MG63 (cell line): ENCODE data around the gene CTDP1. TPM values are rescaled to one million over a fixed set of nuclear protein-coding genes. Genes with fewer than 3 reads are reported as not detected.
"Not testable (repeated sequence)": the region's sequence is repeated elsewhere in the genome, so short reads cannot be mapped to it uniquely, and the experiment has no call there.

Experiments used
- DNase-seq: peaks from one replicate; pipeline ENCODE4 v3.0.0-alpha.2; 2020
- H3K27me3 ChIP-seq: fragments of 250-450 bp; sonication (Bioruptor Pico); 2 replicates; pipeline ENCODE4 v1.5.1; 2020; ENCODE audit warnings: mild to moderate bottlenecking, moderate library complexity
- H3K36me3 ChIP-seq: fragments of 250-450 bp; sonication (Bioruptor Pico); 2 replicates; pipeline ENCODE4 v1.5.1; 2020; ENCODE audit warnings: mild to moderate bottlenecking, moderate library complexity
- H3K4me3 ChIP-seq: fragments of 250-450 bp; sonication (Bioruptor Pico); 2 replicates; pipeline ENCODE4 v1.5.1; 2020; ENCODE audit warnings: mild to moderate bottlenecking, moderate library complexity
- H3K9me3 ChIP-seq: fragments of 250-450 bp; sonication (Bioruptor Pico); 2 replicates; pipeline ENCODE4 v1.5.1; 2020; ENCODE audit warnings: mild to moderate bottlenecking, moderate library complexity
- total RNA-seq: library from RNA; depleted of rRNA; stranded (reverse); fragments of >200 nt; shearing (Covaris generic); gene quantifications from 2 replicates; pipeline ENCODE4 v1.2.3, GENCODE V29; 2014; ENCODE audit warnings: low replicate concordance

Gene CTDP1
- total RNA-seq, 1 experiment from 2014 or later, result 28.9 TPM

- H3K27me3 ChIP-seq, result no peaks in the 10 kb centered on the region
- DNase-seq, result no peak
- no peak overlapping the region for H3K4me3 ChIP-seq
- no peaks in the 10 kb centered on the region for H3K36me3 ChIP-seq
- H3K9me3 ChIP-seq, result no peaks in the 10 kb centered on the region
Observed at GRCh38 chr18:79738041-79738461, 58.4 kb downstream of the CTDP1 start.

GRCh38 chr18:79738581-79739439 lies 59.2 kb downstream of the CTDP1 start:
- H3K4me3 ChIP-seq, result no peak overlapping the region
- H3K27me3 ChIP-seq, result no peaks in the 10 kb centered on the region
- H3K9me3 ChIP-seq, result no peaks in the 10 kb centered on the region
- DNase-seq, result no peak
- H3K36me3 ChIP-seq, result no peaks in the 10 kb centered on the region

- H3K9me3 ChIP-seq, result no peaks in the 10 kb centered on the region
- no peak overlapping the region for H3K4me3 ChIP-seq
- H3K27me3 ChIP-seq, result no peaks in the 10 kb centered on the region
- no peaks in the 10 kb centered on the region for H3K36me3 ChIP-seq
- no peak for DNase-seq
Observed at GRCh38 chr18:79739440-79739778, 59.8 kb downstream of the CTDP1 start.

- not testable (repeated sequence) for H3K36me3 ChIP-seq, H3K4me3 ChIP-seq, H3K27me3 ChIP-seq, DNase-seq, H3K9me3 ChIP-seq
Observed at GRCh38 chr18:79740047-79740446, 60.4 kb downstream of the CTDP1 start.

- Histone ChIP-seq H3K9me3 (no peaks in the 10 kb centered on the region), H3K4me3 (no peak overlapping the region), H3K27me3 (no peaks in the 10 kb centered on the region), H3K36me3 (no peaks in the 10 kb centered on the region)
- DNase-seq, result no peak
Observed at GRCh38 chr18:79740521-79741361, 61.1 kb downstream of the CTDP1 start.

GRCh38 chr18:79741362-79741700 lies 61.7 kb downstream of the CTDP1 start:
- Histone ChIP-seq H3K4me3 (no peak overlapping the region), H3K36me3 (no peaks in the 10 kb centered on the region), H3K9me3 (no peaks in the 10 kb centered on the region), H3K27me3 (no peaks in the 10 kb centered on the region)
- DNase-seq, result no peak

GRCh38 chr18:79742076-79742475 lies 62.5 kb downstream of the CTDP1 start:
- no peaks in the 10 kb centered on the region for H3K27me3 ChIP-seq
- no peak for DNase-seq
- H3K4me3 ChIP-seq, result no peak overlapping the region

GRCh38 chr18:79744625-79745024 lies 65.0 kb downstream of the CTDP1 start:
- no peaks in the 10 kb centered on the region for H3K9me3 ChIP-seq
- DNase-seq, result no peak
- no peaks in the 10 kb centered on the region; the same call in 1 of the 2 replicates for H3K36me3 ChIP-seq
- no peak overlapping the region for H3K4me3 ChIP-seq
- no peaks in the 10 kb centered on the region for H3K27me3 ChIP-seq

More at GRCh38 chr18:79742076-79742475, 62.5 kb downstream of the CTDP1 start:
- H3K36me3 ChIP-seq, result no peaks in the 10 kb centered on the region
- no peaks in the 10 kb centered on the region for H3K9me3 ChIP-seq

GRCh38 chr18:79746730-79747129 lies 67.1 kb downstream of the CTDP1 start:
- Histone ChIP-seq H3K27me3 (no peaks in the 10 kb centered on the region), H3K9me3 (no peaks in the 10 kb centered on the region), H3K4me3 (no peak overlapping the region), H3K36me3 (no peaks in the 10 kb centered on the region; the same call in 1 of the 2 replicates)
- DNase-seq, result no peak

GRCh38 chr18:79747156-79747845 lies 67.7 kb downstream of the CTDP1 start:
- no peaks in the 10 kb centered on the region; the same call in 1 of the 2 replicates for H3K36me3 ChIP-seq
- H3K4me3 ChIP-seq, result no peak overlapping the region
- DNase-seq, result no peak
- H3K27me3 ChIP-seq, result no peaks in the 10 kb centered on the region
- no peaks in the 10 kb centered on the region for H3K9me3 ChIP-seq

- no peak overlapping the region for H3K4me3 ChIP-seq
- H3K36me3 ChIP-seq, result no peaks in the 10 kb centered on the region; the same call in 1 of the 2 replicates
- no peak for DNase-seq
- H3K9me3 ChIP-seq, result no peaks in the 10 kb centered on the region
- no peaks in the 10 kb centered on the region for H3K27me3 ChIP-seq
Observed at GRCh38 chr18:79748321-79749180, 68.9 kb downstream of the CTDP1 start.

- Histone ChIP-seq H3K27me3 (no peaks in the 10 kb centered on the region), H3K9me3 (no peaks in the 10 kb centered on the region), H3K4me3 (no peak overlapping the region), H3K36me3 (no peaks in the 10 kb centered on the region; the same call in none of the 2 replicates)
- no peak for DNase-seq
Observed at GRCh38 chr18:79749251-79750191, 69.9 kb downstream of the CTDP1 start.

- Histone ChIP-seq H3K9me3 (no peaks in the 10 kb centered on the region), H3K36me3 (no peaks in the 10 kb centered on the region; the same call in none of the 2 replicates), H3K4me3 (no peak overlapping the region), H3K27me3 (no peaks in the 10 kb centered on the region)
- DNase-seq, result no peak
Observed at GRCh38 chr18:79750980-79751571, 71.5 kb downstream of the CTDP1 start.

- H3K27me3 ChIP-seq, H3K36me3 ChIP-seq, DNase-seq, H3K4me3 ChIP-seq, H3K9me3 ChIP-seq: not testable (repeated sequence)
Observed at GRCh38 chr18:79751918-79752578, 72.4 kb downstream of the CTDP1 start.
